HL-60/S4 treated with phorbol 12-myristate 13-acetate at 8.2 ng/mL for 4 days and 3 days (cell line): ENCODE measurements around the gene OR52A1.
"Not testable (repeated sequence)": the region's sequence is repeated elsewhere in the genome, so short reads cannot be mapped to it uniquely, and the experiment has no call there.

Experiments used
- in situ Hi-C: fragments of 300-500 bp; cut with MboI; formaldehyde crosslinking; loops from 2 replicates; pipeline ENCODE4 v1.15.0; 2022; ENCODE audit warnings: low sequenced_read_pairs

The OR52A1 gene

DNA sequence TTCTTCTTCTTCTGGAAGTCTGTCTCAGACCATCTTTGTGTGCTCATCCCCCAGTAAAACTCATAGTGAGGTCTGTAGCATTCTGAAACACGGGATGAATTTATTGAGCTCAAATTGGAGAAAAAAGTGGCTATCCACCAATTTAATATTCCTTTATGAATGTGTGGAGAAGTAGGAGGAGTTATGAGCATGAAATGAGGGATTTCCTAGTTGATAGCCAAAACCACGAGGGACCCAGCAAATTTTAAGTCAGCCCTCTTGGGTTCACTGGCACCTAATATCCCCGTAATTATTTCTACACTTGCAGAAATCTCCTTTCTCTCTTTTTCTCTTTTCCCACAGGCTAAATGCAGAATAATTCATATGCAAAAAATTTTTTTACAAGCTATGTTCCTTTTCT, at the start of gene OR52A1:
TSS of gene OR52A1 (minus strand) at position 101 of the 400 bp plus-strand sequence. CDS start 2,388 bp downstream, outside the sequence.
- in situ Hi-C loops: no loop called here

DNA sequence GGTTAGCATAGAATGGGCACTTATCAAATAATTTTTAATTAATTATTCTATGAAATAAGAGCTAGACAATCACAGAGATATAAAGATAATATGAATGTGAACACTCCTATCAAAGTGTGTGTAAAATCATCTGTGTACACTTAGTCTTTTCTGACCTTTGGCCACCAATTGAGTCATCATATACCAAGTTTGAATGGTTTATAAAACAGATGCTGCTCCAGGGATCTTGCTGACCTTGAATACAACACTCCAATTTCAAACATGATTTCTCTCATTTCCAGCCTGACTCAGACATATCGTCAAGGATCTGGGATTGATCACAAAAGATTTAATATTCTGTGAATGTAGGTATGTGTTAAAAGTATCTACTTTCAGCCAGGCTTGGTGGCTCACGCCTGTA, 48.8 kb upstream of the OR52A1 start:
- in situ Hi-C loops: no loop called here

DNA sequence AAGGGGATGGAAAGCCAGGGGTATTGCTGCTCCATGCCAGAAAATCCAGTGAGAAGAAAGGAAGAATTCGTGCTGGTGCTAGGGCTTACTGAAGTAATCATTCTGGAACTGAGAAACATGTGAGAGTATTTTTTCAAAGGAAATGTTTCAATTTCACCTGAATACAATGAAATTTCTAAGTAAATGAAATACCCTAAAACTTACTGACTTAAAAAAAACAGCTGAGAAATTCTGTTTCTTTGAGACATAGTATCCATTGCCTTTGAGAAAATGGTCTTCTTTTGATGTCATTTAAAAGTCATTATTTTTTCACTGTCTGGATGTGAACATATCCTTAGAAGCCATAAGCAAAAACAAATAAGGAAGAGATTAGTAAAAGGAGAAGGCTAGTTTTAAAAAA, 46.0 kb upstream of the OR52A1 start, which contains the start of gene OR51V1:
TSS of gene OR51V1 (minus strand) at position 101 of the 400 bp plus-strand sequence. CDS start at position 101, 0 bp downstream.
- in situ Hi-C loops: no loop called here

DNA sequence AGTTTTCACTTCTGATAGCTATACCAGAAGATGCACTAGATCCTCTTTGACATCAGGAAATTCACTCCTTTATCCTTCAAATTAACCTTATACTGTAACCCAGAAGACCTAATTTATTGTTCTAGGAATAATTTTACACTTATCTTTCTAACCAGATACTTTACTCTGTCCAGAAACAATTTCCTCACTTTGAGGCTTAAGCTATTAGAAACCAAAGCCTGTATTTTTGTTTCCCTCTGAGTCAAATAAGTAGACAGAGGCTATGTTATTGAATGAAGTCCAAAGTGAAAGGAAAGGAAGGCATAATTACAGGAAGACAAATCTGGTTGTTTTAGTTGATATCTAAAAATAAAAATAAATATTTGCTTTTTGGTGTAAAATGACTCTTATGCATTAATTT, 43.7 kb upstream of the OR52A1 start:
- in situ Hi-C loops: no loop called here

DNA sequence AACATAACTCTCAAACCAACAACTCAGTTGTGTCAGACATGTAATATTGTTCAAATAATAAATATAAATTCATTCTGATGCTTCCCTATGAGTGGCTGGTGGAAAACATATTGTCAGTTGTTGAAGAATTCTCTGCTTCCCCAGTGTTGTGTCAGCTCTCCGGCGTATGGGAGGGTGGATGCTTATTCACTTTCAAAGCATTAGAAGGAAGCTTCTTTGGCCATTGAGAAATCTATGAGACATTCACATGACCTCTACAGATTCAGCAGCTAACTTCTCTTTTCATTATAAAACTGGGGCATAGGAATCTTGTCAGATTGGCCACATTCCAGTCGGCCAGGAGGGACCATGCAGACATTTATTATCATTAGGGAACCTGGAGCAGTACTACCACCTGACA, 43.0 kb upstream of the OR52A1 start:
- in situ Hi-C loops: no loop called here

DNA sequence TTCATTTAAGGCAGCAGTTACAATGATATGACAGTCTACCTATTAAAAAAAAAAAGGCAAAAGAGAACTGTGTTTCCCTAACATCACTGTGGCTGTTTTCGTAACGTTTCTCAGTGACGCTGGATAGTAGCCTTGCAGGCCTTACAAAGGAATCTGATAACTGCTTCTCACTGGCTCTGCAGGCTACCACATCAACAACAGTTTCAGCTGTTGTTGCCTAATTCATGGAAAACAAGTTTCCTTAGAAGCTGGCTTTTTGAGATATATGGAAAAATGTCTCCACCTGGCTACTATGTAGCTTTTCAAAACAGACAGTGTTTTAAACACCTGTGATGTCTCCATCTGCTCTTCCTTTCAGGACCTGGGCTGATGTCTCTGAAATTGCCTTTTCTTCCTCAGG, 42.2 kb upstream of the OR52A1 start:
- in situ Hi-C loops: no loop called here

DNA sequence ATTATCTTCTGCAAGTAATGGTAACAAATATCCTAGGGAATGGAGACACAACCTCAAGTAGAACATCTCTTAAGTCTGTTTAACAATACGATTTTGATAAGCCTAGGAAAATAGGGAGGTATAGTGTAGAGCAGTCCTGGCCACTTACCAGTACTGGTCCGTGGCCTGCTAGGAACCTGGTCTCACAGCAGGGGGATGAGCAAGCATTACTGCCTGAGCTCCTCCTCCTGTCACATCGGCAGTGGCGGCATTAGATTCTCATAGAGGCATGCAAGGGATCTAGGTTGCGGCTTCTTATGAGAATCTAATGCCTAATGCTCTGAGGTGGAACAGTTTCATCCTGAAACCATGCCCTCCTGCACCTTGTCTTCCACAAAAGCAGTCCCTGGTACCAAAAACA, 41.5 kb upstream of the OR52A1 start:
- in situ Hi-C loops: no loop called here

DNA sequence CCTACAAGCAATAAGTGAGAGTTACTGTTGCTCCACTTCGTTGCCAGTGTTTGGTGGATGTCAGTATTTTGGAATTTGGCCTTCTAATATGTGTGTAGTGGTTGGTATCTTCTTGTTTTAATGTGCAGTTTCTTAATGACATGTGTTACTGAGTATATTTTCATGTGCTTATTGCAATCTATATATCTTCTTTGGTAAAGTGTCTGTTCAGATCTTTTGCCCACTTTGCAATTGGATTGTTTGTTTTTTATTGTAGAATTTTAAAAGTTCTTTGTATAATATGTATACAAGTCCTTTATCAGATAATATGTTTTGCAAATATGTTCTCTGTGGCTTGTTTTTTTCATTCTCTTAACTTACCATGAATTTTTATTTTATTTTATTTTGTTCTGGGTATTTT, 38.2 kb upstream of the OR52A1 start:
- in situ Hi-C loops: no loop called here

DNA sequence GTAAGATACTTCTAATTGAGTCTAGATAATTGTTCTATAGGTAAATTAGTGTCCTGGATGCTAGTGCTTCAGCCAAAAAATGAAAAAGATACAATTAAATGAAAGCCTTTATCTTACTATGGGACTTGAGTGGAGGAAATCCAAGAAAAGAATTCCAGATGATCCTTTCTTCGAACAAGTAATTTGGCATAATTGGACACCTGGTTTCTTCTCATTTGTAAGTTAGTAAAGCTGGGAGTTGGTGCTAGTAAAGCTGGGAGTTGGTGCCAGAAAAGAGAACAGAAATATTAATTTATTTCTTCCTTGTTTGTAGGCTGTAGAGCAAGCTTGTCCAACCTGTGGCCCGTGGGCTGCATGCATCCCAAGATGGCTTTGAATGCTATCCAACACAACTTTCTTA, 33.6 kb upstream of the OR52A1 start:
- in situ Hi-C loops: no loop called here

DNA sequence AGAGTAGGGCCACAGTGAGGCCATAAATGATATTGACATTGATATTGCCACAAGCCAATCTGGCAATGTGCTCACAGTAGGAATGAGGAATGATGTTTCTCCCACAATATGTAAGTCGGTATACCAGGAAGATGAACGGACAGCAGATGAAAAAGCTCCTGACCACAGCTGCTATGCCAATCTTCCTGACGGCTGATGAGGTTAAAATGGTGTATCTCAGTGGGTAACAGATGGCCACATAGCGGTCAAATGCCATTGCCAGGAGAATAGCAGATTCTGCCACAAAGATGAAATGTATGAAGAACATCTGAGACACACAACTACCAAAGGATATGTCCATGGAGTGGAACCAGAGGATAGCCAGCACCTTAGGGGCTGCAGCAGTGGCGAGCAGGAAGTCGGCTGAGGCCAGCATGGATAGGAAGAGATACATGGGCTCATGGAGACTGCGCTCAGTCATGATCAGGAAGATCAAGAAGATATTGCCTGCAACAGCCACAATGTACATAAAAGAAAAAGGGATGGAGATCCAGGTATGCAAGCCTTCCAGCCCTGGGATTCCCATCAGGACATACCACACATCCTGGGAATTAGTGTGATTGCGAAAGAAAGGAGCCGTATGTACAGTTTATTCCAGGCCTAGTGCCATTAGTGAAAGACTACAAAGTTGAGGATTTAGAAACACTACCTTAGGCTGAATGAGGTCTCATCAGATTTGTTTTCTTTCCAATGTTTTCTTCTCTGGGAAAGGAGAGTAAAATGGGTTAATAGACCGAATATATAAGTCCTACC, 23.7 kb upstream of the OR52A1 start:
- in situ Hi-C loops: no loop called here

DNA sequence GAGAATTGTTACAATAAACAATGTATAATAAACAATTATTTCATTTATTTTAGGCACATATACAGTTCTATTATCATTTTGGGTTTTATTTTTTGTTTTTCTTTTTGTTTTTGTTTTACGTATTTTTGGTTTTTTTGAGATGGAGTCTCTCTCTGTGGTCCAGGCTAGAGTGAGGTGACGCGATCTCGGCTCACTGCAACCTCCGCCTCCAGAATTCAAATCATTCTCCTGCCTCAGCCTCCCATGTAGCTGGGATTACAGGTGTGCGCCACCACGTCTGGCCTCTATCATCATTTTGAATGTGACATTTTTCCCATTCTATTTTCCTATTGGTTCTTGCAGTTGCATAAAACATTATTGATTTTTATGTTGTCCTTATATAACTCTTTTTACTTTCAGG, 20.4 kb upstream of the OR52A1 start:
- in situ Hi-C loops: no loop called here

DNA sequence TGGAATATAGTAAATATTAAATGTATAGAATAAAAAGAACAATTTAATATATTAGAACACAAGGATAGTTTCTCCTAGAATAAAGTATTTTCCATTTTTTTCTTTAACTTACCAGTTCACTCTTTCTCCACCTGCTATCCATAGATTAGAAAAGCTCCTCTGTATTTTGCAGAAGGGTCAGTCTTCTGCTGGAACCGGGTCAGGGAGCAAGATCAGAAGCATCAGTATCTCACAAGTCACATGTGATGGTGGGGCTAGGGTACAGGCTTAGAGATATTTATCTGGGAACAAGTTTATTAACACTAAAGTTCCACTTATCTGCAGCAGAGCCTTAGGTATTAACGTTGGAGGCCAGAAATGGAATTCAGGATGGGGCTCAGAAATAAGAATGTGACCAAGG, 17.3 kb upstream of the OR52A1 start:
- in situ Hi-C loops: no loop called here

DNA sequence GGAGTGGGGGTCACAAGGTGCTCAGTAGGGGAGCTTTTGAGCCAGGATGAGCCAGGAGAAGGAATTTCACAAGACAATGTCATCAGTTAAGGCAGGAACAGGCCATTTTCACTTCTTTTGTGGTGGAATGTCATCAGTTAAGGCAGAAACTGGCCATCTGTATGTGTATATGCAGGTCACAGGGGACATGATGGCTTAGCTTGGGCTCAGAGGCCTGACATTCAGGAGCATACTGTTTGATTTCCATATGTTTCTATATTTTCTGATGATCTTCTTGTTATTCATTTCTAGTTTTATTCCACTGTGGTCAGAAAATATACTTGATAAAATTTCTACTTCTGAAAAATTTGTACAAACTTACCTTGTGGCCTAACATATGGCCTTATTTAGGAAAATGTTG, 11.3 kb upstream of the OR52A1 start:
- in situ Hi-C loops: not testable (repeated sequence)

DNA sequence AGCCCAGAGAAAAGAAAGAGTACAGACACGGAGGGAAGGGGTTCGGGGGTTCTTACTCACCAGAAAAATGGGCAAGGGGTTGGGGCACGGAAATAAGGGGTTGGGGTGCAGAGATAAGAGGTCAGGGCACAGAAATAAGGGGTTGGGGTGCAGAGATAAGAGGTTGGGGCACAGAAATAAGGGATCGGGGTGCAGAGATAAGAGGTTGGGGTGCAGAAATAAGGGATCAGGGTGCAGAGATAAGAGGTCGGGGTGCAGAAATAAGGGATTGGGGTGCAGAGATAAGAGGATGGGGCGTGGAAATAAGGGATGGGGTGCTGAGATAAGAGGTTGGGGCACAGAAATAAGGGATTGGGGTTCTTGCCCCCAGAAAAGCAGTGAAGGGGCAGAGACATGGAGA, 10.2 kb upstream of the OR52A1 start:
- in situ Hi-C loops: not testable (repeated sequence)

DNA sequence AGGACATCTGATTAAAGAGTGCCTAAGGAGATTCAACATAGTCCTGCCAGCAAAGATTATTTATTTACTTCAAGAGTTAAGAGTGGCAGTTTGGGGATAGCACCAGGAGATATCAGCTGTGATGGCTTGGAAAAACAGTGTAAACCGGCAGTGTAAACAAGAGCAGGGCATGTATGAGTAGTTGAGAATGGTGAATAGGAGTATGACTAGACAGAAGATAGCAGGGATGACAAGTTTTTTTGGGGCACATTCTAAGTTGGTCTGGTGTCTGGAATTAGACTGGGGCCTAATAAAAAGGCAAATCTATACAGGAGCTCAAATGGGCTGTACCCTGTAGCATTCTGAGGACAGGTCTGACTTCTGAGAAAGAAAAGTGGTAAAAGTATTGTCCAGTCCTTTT, 6.5 kb upstream of the OR52A1 start:
- in situ Hi-C loops: not testable (repeated sequence)

DNA sequence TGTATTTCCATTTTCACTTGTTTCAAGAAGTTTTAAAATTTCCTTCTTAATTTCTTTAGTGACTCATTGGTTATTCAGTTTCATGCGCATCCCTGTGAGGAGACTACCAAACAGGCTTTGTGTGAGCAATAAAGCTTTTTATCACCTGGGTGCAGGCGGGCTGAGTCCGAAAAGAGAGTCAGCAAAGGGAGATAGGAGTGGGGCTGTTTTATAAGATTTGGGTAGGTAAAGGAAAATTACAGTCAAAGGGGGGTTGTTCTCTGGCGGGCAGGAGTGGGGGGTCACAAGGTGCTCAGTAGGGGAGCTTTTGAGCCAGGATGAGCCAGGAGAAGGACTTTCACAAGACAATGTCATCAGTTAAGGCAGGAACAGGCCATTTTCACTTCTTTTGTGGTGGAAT, 5.7 kb upstream of the OR52A1 start:
- in situ Hi-C loops: not testable (repeated sequence)

DNA sequence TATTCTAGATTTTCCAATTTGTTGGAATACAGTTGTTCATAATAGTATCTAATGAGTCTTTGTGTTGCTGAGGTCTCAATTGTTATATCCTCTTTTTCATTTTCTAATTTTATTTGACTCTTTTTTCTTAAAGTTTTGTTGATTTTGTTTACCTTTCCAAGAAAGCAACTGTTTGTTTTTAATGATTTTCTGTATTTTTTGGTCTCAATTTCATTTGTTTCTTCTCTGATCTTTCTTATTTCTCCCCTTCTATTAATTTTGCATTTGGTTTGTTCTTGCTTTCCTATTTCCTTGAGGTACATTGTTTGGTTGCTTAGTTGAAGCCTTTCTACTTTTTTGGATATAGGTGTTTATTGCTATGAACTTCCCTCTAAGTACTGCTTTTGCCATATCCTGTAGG, 5.2 kb upstream of the OR52A1 start:
- in situ Hi-C loops: no loop called here

DNA sequence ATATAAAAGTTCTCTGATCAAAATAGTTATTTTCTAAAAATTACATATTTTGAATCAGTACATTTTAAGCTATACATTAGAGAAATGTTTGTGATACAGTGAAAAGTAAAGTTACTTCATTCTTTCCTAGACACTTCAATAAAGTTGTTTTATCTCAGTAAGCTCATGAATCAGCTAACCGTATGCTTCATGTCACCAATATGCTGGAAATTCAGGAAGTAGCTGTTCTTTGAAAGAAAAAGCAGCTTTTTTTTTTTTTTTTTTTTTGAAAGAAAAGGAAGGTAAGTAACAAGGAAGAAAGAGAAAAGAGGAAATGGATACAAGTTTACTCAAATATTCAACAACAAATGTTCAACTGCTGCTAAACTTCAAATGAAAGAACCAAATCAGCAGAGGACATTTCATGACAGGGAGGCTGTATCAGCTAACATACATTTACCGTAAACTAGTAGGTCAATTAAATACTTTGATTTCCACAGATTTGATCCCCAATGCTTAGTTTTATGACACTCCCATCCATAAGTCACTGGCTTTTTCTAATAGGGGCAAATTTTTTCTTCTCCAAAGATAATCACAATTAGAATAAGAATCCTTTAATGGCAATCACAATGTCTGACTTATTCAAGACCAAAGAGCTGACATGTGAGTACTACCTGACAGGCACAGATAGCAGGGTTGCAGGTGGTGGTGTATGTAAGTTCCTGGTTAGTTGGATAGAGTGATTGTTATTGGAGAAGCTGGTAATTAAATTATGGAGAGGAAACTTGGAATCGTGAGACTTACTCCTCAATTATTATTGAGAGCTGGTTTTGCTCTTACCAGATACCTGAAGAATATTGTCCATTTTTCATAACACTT, 754 bp downstream of the OR52A1 start:
- in situ Hi-C loops: no loop called here

DNA sequence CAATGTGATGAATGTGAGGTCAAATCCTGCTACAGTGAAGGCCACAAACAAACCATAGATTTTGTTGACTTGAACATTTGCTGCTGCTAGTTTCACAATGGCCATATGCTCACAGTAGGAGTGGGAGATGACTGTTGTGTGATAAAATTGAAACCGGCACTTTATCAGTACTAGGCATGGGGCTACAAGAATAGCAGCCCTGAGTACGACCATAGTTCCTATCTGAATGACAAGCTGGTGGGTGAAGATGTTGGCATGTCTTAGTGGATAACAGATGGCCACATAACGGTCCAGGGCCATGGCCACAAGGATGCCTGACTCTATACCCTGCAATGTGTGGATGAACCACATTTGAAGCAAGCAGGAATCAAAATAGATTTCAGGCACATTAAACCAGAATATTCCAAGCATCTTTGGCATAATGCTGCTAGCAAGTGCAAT, 2.8 kb downstream of the OR52A1 start:
- in situ Hi-C loops: no loop called here

DNA sequence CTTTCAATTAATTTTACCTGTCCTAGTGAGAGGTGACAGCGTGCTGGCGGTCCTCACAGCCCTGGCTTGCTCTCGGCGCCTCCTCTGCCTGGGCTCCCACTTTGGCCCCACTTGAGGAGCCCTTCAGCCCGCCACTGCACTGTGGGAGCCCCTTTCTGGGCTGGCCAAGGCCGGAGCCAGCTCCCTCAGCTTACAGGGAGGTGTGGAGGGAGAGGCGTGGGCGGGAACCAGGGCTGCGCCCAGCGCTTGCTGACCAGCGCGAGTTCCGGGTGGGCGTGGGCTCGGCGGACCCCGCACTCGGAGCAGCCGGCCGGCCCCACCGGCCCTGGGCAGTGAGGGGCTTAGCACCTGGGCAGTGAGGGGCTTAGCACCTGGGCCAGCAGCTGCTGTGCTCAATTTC, 10.4 kb downstream of the OR52A1 start:
- in situ Hi-C loops: not testable (repeated sequence)

DNA sequence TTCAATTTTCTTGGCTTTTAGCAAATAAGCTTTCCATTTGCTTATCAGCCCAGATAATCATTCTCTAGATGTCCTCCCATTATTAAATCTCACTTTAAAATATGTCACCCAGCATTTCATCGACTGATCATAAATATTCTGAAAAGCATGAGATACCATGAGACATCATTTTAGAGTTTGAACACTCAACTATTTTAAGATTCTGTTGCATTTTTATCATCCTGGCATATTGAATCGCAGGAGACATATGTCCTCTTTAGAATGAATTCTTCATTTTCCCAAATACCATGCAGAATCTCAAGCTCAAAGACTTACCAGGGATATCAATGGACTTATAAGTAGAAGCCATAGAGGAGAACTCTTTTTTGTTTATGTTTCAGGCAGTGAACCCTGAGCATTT, 16.6 kb downstream of the OR52A1 start, which contains the start of gene OR52A5:
TSS of gene OR52A5 (minus strand) at position 361 of the 400 bp plus-strand sequence. CDS start 5,714 bp downstream, outside the sequence.
- in situ Hi-C loops: no loop called here

DNA sequence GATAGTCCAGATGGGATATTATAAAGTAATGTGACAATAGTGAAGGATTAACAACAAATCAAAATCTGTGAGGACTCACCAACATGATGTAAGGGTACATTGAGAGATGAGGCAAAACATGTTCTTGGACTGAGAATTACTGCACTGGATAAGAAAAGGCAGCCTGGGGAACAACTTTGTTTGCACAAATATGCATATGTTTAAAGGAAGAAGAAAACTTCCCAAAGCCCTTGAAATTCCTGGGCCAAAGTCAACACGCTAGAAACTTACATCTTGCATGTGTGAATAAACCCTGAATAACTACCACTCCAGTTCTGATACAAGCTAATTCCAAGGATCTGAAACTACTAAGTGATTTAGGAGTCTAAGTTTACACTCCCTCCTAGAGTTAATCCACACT, 17.5 kb downstream of the OR52A1 start:
- in situ Hi-C loops: no loop called here
